GM23338 (cell line): ENCODE results near the gene IFI6.

ENCODE experiments used
- CREB1 ChIP-seq: fragments of 250-450 bp; sonication (Bioruptor Pico); IDR thresholded peaks from 2 replicates; pipeline ENCODE4 v1.5.0; 2020; ENCODE audit warnings: low read depth, mild to moderate bottlenecking, moderate library complexity
- EZH2 ChIP-seq: fragments of 200-600 bp; sonication (generic); IDR thresholded peaks from one replicate; pipeline ENCODE4 v1.8.0; 2017; ENCODE audit warnings: antibody characterized with exemption, mild to moderate bottlenecking, low read depth; ENCODE audit not compliant: unreplicated experiment

DNA sequence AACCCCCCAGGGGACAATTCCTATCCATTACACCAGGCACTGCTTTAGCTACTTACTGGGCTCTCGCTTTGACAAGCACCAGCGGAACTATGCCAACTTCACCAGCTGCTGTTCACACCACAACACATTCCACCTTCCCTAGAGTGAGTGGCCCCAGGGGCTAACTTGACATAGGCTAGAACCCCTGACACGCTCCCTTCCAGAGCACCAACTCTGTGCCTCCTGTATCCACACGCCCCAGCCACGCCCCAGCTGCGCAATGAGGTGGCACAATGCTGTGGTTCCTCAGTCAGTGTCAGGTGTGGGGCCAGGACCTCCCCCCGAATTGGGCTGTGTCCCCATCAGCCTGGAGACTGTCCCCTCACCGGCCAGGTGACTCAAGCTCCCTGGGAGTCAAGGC lies 25.3 kb downstream of the IFI6 start:
- TF ChIP-seq EZH2 (no peak), CREB1 (CRISPR knock-in tag) (no peak)
